Lower lobe of right lung (tissue), 2 donors: ENCODE measurements around the gene DLK1. TPM values are rescaled to one million over a fixed set of nuclear protein-coding genes. Genes with fewer than 3 reads are reported as not detected.

Experiments
- ATAC-seq, 2 donors: fragments of 200-7000 bp; cut with Tn5 transposase; one replicate each; pipeline ENCODE4 v1.9.1; 2020 to 2022; ENCODE audit warnings: mild to moderate bottlenecking in 2 of 2, moderate library complexity in 2 of 2
- DNase-seq: peaks from one replicate; pipeline ENCODE4 v3.0.0-alpha.2; 2020
- H3K27ac ChIP-seq: fragments of 200-600 bp; one replicate; pipeline ENCODE4 v1.8.0; 2022
- H3K27me3 ChIP-seq: fragments of 200-600 bp; one replicate; pipeline ENCODE4 v1.8.0; 2022; ENCODE audit warnings: low read depth
- H3K36me3 ChIP-seq: fragments of 200-600 bp; one replicate; pipeline ENCODE4 v1.8.0; 2022; ENCODE audit warnings: mild to moderate bottlenecking
- H3K4me1 ChIP-seq: fragments of 200-600 bp; one replicate; pipeline ENCODE4 v1.8.0; 2022
- H3K4me3 ChIP-seq: fragments of 200-600 bp; one replicate; pipeline ENCODE4 v1.8.0; 2022; ENCODE audit warnings: mild to moderate bottlenecking
- H3K9me3 ChIP-seq: fragments of 200-600 bp; one replicate; pipeline ENCODE4 v1.8.0; 2022
- CTCF ChIP-seq: fragments of 200-600 bp; IDR thresholded peaks from one replicate; pipeline ENCODE4 v1.8.0; 2022; ENCODE audit warnings: antibody characterized with exemption, mild to moderate bottlenecking
- intact Hi-C: fragments of 100-400 bp; cut with DNase I; formaldehyde crosslinking; loops from one replicate; pipeline ENCODE4 v1.11.0; 2022
- total RNA-seq: library from RNA; stranded (reverse); fragmentation: NEBNext Ultra II Directional; extraction: Animal tissue kit (Norgen Biotek cat#: 25700); gene quantifications from one replicate; pipeline ENCODE4 v1.2.1, GENCODE V29; 2021
- donor health status: DM: no; HTN: yes; CAD: no; lungs with severe emphysema.

DLK1 gene
- total RNA-seq, 1 donor from 2014 or later: not detected

- H3K27ac ChIP-seq: no peak overlapping the region
- peaks cover 76% of the 10 kb centered on the region for H3K27me3 ChIP-seq
- DNase-seq (no peak), ATAC-seq (no peak)
- no peak for TF ChIP-seq CTCF
- H3K36me3 ChIP-seq: no peaks in the 10 kb centered on the region
- intact Hi-C loops: no loop called here
- no peaks in the 10 kb centered on the region for H3K4me1 ChIP-seq
- no peak overlapping the region for H3K4me3 ChIP-seq
- no peaks in the 10 kb centered on the region for H3K9me3 ChIP-seq
Measured at GRCh38 chr14:100727086-100727872, 587 bp downstream of the DLK1 start.

- TF ChIP-seq CTCF: no peak
- Histone ChIP-seq H3K27ac (no peak overlapping the region), H3K4me3 (no peak overlapping the region), H3K27me3 (peaks cover 73% of the 10 kb centered on the region), H3K9me3 (no peaks in the 10 kb centered on the region), H3K36me3 (no peaks in the 10 kb centered on the region), H3K4me1 (no peaks in the 10 kb centered on the region)
- ATAC-seq: no peak
- intact Hi-C loops: no loop called here
- no peak for DNase-seq
Measured at GRCh38 chr14:100727873-100728240, 1.2 kb downstream of the DLK1 start.

- ATAC-seq (no peak), DNase-seq (no peak)
- TF ChIP-seq CTCF: no peak
- Histone ChIP-seq H3K27me3 (peaks cover 62% of the 10 kb centered on the region), H3K27ac (no peak overlapping the region), H3K9me3 (no peaks in the 10 kb centered on the region), H3K4me3 (no peak overlapping the region), H3K36me3 (no peaks in the 10 kb centered on the region), H3K4me1 (no peaks in the 10 kb centered on the region)
- intact Hi-C loops: no loop called here
Measured at GRCh38 chr14:100728962-100729361, 2.3 kb downstream of the DLK1 start.

- no peak for ATAC-seq
- Histone ChIP-seq H3K27me3 (peaks cover 61% of the 10 kb centered on the region), H3K36me3 (no peaks in the 10 kb centered on the region)
Measured at GRCh38 chr14:100729982-100730381, 3.3 kb downstream of the DLK1 start.

GRCh38 chr14:100730581-100730980, 3.9 kb downstream of the DLK1 start:
- ATAC-seq (no peak), DNase-seq (no peak)
- no peak for TF ChIP-seq CTCF
- intact Hi-C loops: no loop called here
- no peak overlapping the region for H3K27ac ChIP-seq
- no peaks in the 10 kb centered on the region for H3K4me1 ChIP-seq
- peaks cover 55% of the 10 kb centered on the region for H3K27me3 ChIP-seq
- no peak overlapping the region for H3K4me3 ChIP-seq
- H3K36me3 ChIP-seq: no peaks in the 10 kb centered on the region
- H3K9me3 ChIP-seq: no peaks in the 10 kb centered on the region

More at GRCh38 chr14:100729982-100730381, 3.3 kb downstream of the DLK1 start:
- Histone ChIP-seq H3K4me1 (no peaks in the 10 kb centered on the region), H3K4me3 (no peak overlapping the region), H3K27ac (no peak overlapping the region), H3K9me3 (no peaks in the 10 kb centered on the region)
- DNase-seq: no peak
- TF ChIP-seq CTCF: no peak
- intact Hi-C loops: no loop called here
